CD14-positive monocyte (primary cell): ENCODE measurements around the gene DYNC2I2. TPM values are rescaled to one million over a fixed set of nuclear protein-coding genes. Genes with fewer than 3 reads are reported as not detected.

Source experiments
- DNase-seq, 3 donors: peaks; one replicate each; pipeline ENCODE4 v3.0.0-alpha.2; 2011 to 2022
- H2AFZ ChIP-seq: 2 replicates; pipeline ENCODE4 v1.6.0; 2012; ENCODE audit warnings: mild to moderate bottlenecking, low read depth, low read length, inconsistent platforms; ENCODE audit not compliant: insufficient read depth, poor library complexity, severe bottlenecking
- H3K27ac ChIP-seq, 2 donors: 1 replicate in 1 of 2; 2 replicates in 1 of 2; pipeline ENCODE4 v1.5.1; 2012 to 2013; ENCODE audit warnings: low read length in 2 of 2, control low read depth in 1 of 2, inconsistent platforms in 1 of 2, low read depth in 1 of 2, mild to moderate bottlenecking in 1 of 2
- H3K27me3 ChIP-seq, 2 donors: one replicate each; pipeline versions ENCODE4 v1.6.0 to v1.6.1; 2011 to 2013; ENCODE audit warnings: low read length in 2 of 2; ENCODE audit not compliant: control insufficient read depth in 2 of 2, insufficient read depth in 2 of 2
- H3K36me3 ChIP-seq, 2 donors: replicated peaks in 1 of 2; 1 replicate in 1 of 2; 2 replicates in 1 of 2; pipeline versions ENCODE4 v1.5.1 to v1.6.1; 2012 to 2013; ENCODE audit warnings: low read length in 2 of 2, control low read depth in 1 of 2, inconsistent platforms in 1 of 2, mild to moderate bottlenecking in 1 of 2; ENCODE audit not compliant: insufficient read depth in 2 of 2, control insufficient read depth in 1 of 2
- H3K4me1 ChIP-seq, 2 donors: 1 replicate in 1 of 2; 2 replicates in 1 of 2; pipeline versions ENCODE4 v1.5.1 to v1.6.1; 2012 to 2013; ENCODE audit warnings: low read length in 2 of 2, control low read depth in 1 of 2, inconsistent platforms in 1 of 2, mild to moderate bottlenecking in 1 of 2, moderate library complexity in 1 of 2; ENCODE audit not compliant: insufficient read depth in 2 of 2, control insufficient read depth in 1 of 2
- H3K4me2 ChIP-seq: replicated peaks from 2 replicates; pipeline ENCODE3; 2012; ENCODE audit warnings: low read length, moderate library complexity, mild to moderate bottlenecking; ENCODE audit not compliant: poor library complexity, severe bottlenecking; ENCODE audit errors: extremely low read depth
- H3K4me3 ChIP-seq, 3 experiments: fragments of 200-600 bp in 1 of 3; sonication (generic) in 1 of 3; replicated peaks in 1 of 3; 1 replicate in 2 of 3; 2 replicates in 1 of 3; pipeline ENCODE4 v1.5.1; 2011 to 2013; ENCODE audit warnings: low read length in 3 of 3, mild to moderate bottlenecking in 3 of 3, control low read depth in 2 of 3, low read depth in 2 of 3, inconsistent platforms in 1 of 3, moderate library complexity in 1 of 3
- H3K79me2 ChIP-seq: 2 replicates; pipeline ENCODE4 v1.6.0; 2012; ENCODE audit warnings: mild to moderate bottlenecking, control low read depth, inconsistent platforms, low read length, moderate library complexity; ENCODE audit not compliant: insufficient read depth
- H3K9ac ChIP-seq: 2 replicates; pipeline ENCODE4 v1.6.0; 2017; ENCODE audit warnings: low read length, mild to moderate bottlenecking; ENCODE audit not compliant: insufficient read depth, poor library complexity, severe bottlenecking
- H3K9me3 ChIP-seq, 2 donors: replicated peaks in 1 of 2; 1 replicate in 1 of 2; 2 replicates in 1 of 2; pipeline versions ENCODE4 v1.5.1 to v1.6.1; 2012 to 2013; ENCODE audit warnings: low read length in 2 of 2, control low read depth in 1 of 2; ENCODE audit not compliant: control insufficient read depth in 1 of 2, insufficient read depth in 1 of 2
- H4K20me1 ChIP-seq: 2 replicates; pipeline ENCODE4 v1.6.0; 2012; ENCODE audit warnings: mild to moderate bottlenecking, low read length, control low read depth, moderate library complexity; ENCODE audit not compliant: insufficient read depth
- H3K27ac Mint-ChIP-seq, 7 donors: one replicate each; pipeline ENCODE4 v1.8.0; 2020; ENCODE audit warnings: mild to moderate bottlenecking in 7 of 7, mixed read lengths in 7 of 7, moderate library complexity in 6 of 7, inconsistent platforms in 2 of 7
- H3K27me3 Mint-ChIP-seq, 3 donors: one replicate each; pipeline ENCODE4 v1.8.0; 2021 to 2022; ENCODE audit warnings: low read depth in 3 of 3, mild to moderate bottlenecking in 3 of 3, mixed read lengths in 3 of 3, moderate library complexity in 3 of 3, inconsistent platforms in 1 of 3
- H3K36me3 Mint-ChIP-seq, 2 donors: one replicate each; pipeline ENCODE4 v1.8.0; 2020; ENCODE audit warnings: mixed read lengths in 2 of 2, inconsistent platforms in 1 of 2, mild to moderate bottlenecking in 1 of 2
- H3K4me1 Mint-ChIP-seq: one replicate; pipeline ENCODE4 v1.8.0; 2020; ENCODE audit warnings: mild to moderate bottlenecking, mixed read lengths
- H3K4me3 Mint-ChIP-seq, 2 donors: one replicate each; pipeline ENCODE4 v1.8.0; 2020; ENCODE audit warnings: mild to moderate bottlenecking in 2 of 2, mixed read lengths in 2 of 2, moderate library complexity in 1 of 2
- H3K9me3 Mint-ChIP-seq, 7 donors: one replicate each; pipeline ENCODE4 v1.8.0; 2020 to 2022; ENCODE audit warnings: mixed read lengths in 7 of 7, mild to moderate bottlenecking in 6 of 7, moderate library complexity in 6 of 7, inconsistent platforms in 2 of 7
- CTCF ChIP-seq: fragments of 200-600 bp; IDR thresholded peaks from one replicate; pipeline ENCODE4 v1.8.0; 2022; ENCODE audit warnings: antibody characterized with exemption, mild to moderate bottlenecking
- WGBS: methylation state at CpG from one replicate; pipeline ENCODE4 v1.1.5; 2013; ENCODE audit warnings: missing lambda C conversion rate; ENCODE audit not compliant: insufficient coverage; 5-methylcytosine and 5-hydroxymethylcytosine counted together
- intact Hi-C, 2 donors: fragments of 100-400 bp; cut with micrococcal nuclease; formaldehyde crosslinking; loops; one replicate each; pipeline versions ENCODE4 v1.15.0 to v1.15.1; 2023
- polyA plus RNA-seq, 3 donors: library from polyadenylated mRNA; depleted of rRNA in 1 of 3; unstranded in 2 of 3; stranded (reverse) in 1 of 3; fragments of 300-500 nt in 2 of 3; fragments of >200 nt in 1 of 3; fragmentation: Illumina TruSeq in 2 of 3; gene quantifications; 1 replicate in 2 of 3; 2 replicates in 1 of 3; pipeline ENCODE4 v1.2.3, GENCODE V29; 2012 to 2021

The DYNC2I2 gene
- polyA plus RNA-seq, 3 donors, result 1.5 to 2.1 (median 1.9) TPM

- peaks cover 0 to 2% (median 0%) of the 10 kb centered on the region in 3 donors for H3K27me3 Mint-ChIP-seq
- H3K79me2 ChIP-seq, result no peaks in the 10 kb centered on the region
- H3K9me3 Mint-ChIP-seq, result no peaks in the 10 kb centered on the region
- H3K4me1 ChIP-seq, result no peaks in the 10 kb centered on the region
- H2AFZ ChIP-seq, result no peak overlapping the region
- WGBS, result 97% methylated on average over 8 of the region's 8 CpGs
- H3K4me1 Mint-ChIP-seq, result no peaks in the 10 kb centered on the region
- peaks cover 72 to 88% of the 10 kb centered on the region in 2 donors for H3K36me3 Mint-ChIP-seq
- H3K27ac Mint-ChIP-seq, result no peak overlapping the region
- no peak overlapping the region for H3K4me3 Mint-ChIP-seq
- no peak overlapping the region for H3K9ac ChIP-seq
- H3K4me2 ChIP-seq, result no peak overlapping the region
- H3K27ac ChIP-seq, result no peak overlapping the region
- no peaks in the 10 kb centered on the region for H3K9me3 ChIP-seq
- no peaks in the 10 kb centered on the region for H3K27me3 ChIP-seq
- no peak for DNase-seq
- no peak overlapping the region for H3K4me3 ChIP-seq
- H4K20me1 ChIP-seq, result no peaks in the 10 kb centered on the region
- TF ChIP-seq CTCF, result no peak
- peaks cover 53 to 81% of the 10 kb centered on the region in 2 donors for H3K36me3 ChIP-seq
- intact Hi-C loops, result no loop called here
Measured at GRCh38 chr9:128603697-128604096, 53.0 kb downstream of the DYNC2I2 start.

GRCh38 chr9:128600099-128600498 is 56.5 kb downstream of the DYNC2I2 start:
- Mint-ChIP-seq H3K27ac (no peak overlapping the region), H3K4me1 (no peaks in the 10 kb centered on the region), H3K27me3 (peaks cover 0 to 2% (median 0%) of the 10 kb centered on the region in 3 donors), H3K9me3 (no peaks in the 10 kb centered on the region), H3K4me3 (no peak overlapping the region), H3K36me3 (peaks cover 63 to 85% of the 10 kb centered on the region in 2 donors)
- peaks cover 44 to 85% of the 10 kb centered on the region in 2 donors for H3K36me3 ChIP-seq
- no peaks in the 10 kb centered on the region for H3K9me3 ChIP-seq
- no peak for DNase-seq
- no CpG with 5 or more reads among the region's 4 CpGs for WGBS
- H4K20me1 ChIP-seq, result no peaks in the 10 kb centered on the region
- no peaks in the 10 kb centered on the region for H3K79me2 ChIP-seq
- no peak overlapping the region for H3K4me2 ChIP-seq
- no peak overlapping the region for H3K27ac ChIP-seq
- no peak for TF ChIP-seq CTCF
- H3K4me3 ChIP-seq, result no peak overlapping the region
- intact Hi-C loops, result no loop called here
- no peak overlapping the region for H3K9ac ChIP-seq
- H3K27me3 ChIP-seq, result no peaks in the 10 kb centered on the region
- H3K4me1 ChIP-seq, result no peaks in the 10 kb centered on the region
- no peak overlapping the region for H2AFZ ChIP-seq
